NCI-H146 (cell line): Measurements from ENCODE around the gene NRAP.
"Not testable (repeated sequence)": the region's sequence is repeated elsewhere in the genome, so short reads cannot be mapped to it uniquely, and the experiment has no call there.

Source experiments
- DNase-seq: peaks from one replicate; lab custom pipeline; 2025; lab: John Stamatoyannopoulos, UW

The NRAP gene

DNA sequence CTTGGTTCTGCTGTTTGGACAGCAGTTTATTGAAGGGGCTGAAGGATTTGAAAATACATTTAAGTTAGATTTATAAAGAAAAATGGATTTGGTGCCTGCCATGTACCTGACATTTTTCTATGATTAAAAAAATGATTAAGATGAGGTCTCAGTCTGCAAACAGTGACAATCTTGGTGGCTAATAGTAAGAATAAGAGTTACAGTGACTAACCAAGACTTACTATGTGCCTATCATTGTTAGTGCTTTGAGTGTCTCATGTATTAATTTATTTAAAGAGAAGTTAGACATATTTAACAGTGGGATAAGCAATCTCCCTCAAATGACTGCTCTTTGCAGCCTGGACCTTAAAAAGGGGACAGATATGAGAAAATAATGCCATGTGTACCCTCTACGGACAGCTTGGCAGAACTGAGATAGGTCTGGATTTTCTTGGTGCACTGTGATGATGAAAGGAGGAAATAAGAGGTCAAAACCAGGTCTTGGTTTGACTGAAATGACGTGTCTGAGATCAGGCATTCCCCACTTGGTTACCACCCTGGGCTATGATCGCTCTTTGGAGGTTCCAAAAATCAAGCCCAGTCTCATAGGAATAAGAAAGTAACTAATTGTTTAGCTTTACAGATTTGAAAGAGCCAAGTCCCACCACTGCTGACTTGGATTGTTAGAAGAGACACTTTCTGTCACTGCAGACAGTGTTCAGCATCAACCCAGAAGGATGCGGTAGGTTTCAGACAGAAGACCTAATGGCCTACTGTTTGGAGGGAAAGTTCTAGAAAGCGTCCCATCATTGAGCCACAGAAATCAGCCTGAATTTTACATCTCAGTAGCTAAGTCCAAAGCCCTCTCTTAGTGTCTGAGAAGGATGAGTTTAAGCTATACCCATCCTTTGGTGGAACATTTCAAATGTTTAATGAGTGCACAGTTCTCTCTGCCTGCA, 18.0 kb upstream of the NRAP start:
- no peak for DNase-seq

DNA sequence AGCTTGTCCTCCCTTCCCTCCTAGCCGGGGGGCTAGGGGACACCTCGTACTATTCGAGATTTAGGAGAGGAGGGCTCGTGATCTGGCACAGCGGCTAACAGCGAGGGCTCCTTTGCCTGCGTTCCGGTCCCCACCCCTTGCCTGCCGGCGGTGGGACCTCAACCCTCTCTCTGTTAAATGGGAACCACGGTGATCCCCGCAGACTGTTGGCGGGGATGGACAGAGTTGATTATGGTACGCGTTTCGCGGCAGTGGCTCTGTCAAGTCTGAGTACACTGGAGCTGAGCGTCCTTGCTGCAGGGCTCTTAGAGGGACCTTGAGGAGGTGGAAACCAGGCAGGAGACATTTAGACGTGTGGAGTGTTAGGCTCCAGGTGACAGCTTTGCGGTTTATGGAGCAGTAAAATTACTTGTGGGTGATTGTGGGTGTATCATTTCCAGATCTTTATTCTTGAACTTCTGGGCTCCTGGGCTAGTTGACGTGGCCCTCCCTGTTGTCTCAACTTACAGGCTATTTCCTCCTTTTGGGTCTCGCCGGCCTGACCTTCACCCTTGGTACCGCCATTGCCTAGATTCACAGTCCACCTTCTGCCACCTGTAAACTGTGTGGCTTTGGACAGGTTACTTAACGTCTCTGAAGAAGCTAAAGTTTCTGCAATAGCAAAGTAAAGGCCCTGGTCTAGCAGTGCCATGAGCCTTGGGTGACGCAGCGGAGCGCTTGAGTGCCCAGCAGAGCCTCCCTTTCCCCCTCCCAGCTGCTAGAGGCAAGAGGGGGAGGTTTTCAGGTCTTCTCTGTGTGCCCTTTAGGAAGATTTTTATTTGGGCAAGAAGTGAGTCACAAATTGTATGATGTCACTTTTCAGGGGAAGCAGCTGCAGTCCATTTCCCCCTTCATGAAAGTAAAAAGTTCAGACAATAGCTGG, 16.6 kb upstream of the NRAP start:
- peak; percentile 49 for DNase-seq

- peak; percentile 88 for DNase-seq
These were observed 15.8 kb upstream of the NRAP start, which contains the start of gene CASP7 for GRCh38 chr10:113679463-113680189. Gene CASP7 (plus strand): TSS chr10:113679912. CDS start chr10:113697494, 17,582 bp downstream.

DNA sequence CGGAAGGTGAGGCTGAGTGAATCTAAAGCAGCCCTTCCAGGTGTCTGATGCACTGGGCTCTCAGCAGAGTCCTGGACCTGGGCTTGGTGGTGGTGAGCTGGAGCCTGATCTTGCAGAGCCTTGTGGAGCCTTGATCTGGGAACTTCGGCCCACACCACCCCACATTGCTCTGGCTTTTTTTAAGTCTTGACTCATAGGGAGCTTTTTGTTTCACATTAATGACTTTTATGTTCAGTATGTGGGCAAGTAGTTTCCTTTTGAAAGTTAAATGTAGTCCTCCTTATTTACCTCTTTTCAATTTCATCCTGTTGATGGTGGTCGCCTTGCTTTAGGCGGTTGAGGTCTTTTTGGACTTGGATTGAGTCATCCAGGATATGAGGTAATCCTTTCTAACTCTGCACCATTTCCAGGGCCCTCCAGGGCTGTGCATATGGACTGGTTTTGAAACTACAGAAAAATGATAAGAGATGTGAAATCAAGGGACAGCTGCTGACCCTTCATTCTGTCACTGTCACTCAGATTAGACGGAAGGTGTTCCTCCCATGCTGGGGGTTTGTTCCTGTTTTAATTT, 2.9 kb upstream of the NRAP start:
- DNase-seq = no peak

GRCh38 chr10:113665806-113666354, 2.0 kb upstream of the NRAP start:
- no peak for DNase-seq

DNA sequence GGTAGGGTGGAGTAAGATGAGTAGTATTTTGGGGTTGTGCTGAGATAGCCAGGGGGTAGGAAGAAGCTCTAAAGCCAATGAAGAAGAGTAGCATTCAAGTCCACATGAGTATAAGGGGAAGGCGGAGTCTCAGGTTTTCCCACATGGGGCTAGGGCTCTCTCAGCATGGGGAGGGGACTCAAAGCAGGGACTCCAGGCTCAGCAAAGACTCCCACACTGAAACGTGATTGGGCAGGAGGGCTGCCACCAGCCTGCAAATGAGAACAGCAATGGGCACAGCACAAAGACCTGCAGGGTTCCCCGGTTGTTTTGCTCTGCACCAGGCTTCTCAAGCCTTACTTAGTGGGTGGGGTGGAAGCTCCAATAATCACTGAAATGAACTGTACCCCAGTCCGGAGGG, 1.5 kb upstream of the NRAP start:
- DNase-seq = no peak

DNA sequence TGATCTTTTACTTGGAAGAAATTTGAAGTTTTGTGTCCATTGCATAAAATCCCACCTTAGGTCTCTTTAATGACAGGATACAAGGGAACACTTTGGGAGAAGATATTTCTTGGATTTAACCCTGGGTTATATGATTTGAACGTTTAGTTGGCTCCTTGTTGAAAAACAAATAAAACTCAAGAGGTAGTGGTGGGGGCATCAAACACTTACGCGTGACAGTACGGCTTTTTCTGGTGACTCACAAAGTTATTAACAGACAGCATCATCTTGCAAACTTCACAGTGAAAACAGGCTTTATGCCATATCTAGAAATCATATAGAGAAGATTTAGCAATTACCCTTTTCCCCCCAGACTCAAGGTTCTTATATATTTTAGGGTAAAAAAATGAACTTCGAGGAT, 699 bp downstream of the NRAP start:
- no peak for DNase-seq

DNA sequence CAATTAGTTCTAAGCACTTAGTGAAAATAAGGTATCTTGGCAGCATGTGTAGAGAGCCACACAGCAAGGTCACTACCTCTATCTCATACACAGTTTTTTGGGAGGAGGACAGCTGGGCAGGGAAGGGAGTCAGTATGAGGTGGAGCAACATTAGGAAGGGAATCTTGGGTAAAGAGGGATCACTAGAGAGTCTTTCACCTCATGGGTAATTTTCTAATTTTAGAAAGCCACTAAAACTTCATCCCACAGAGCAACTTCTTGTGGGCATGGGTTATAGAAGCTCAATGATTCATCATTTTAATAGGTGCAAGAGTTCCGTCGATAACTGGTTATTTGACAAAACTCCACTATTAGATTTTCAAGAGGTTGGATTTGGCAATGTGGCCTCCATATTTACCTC, 2.5 kb downstream of the NRAP start:
- no peak for DNase-seq

GRCh38 chr10:113657544-113657943, 6.3 kb downstream of the NRAP start:
- DNase-seq = peak; percentile 74

DNA sequence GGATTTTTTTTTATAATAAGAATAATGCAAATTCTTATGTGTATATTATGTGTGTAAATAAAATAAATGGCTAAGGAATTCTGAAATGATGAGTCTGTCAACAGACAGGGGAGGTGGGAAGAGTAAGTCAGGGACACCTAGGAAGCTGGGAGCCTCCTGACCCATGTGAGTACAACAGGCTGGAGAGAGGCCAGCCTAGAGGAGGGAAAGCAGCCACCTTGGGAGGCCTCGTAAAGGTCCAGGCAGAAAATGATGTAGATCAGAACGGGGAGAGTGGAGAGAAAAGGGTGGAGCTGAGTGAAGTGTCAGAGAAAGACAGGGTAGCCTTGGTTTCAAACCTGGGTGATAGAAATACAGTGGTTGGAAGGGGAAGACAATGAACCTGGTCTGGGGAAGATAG, 6.9 kb downstream of the NRAP start:
- DNase-seq = peak; percentile 24

- not testable (repeated sequence) for DNase-seq
These were observed 11.4 kb downstream of the NRAP start for GRCh38 chr10:113652456-113652855.

DNA sequence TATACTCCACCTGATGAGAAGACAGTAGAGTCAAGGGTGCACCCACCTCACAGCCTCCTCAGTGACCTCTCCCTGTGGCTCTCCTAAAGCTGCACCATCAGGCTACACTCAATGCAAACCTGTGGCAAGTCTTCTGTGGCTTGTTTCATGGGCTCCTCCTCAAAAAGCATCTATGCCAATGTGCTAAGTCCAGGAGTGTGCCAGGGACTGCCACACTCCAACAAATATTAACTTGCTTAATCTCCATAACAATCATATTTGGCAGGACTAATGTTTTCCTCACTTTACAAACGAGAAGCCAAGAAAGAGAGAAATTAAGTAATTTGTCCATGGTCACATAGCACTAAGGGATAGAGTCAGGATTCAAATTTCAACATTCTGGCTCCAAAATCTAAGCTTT, 11.9 kb downstream of the NRAP start:
- DNase-seq = no peak

DNA sequence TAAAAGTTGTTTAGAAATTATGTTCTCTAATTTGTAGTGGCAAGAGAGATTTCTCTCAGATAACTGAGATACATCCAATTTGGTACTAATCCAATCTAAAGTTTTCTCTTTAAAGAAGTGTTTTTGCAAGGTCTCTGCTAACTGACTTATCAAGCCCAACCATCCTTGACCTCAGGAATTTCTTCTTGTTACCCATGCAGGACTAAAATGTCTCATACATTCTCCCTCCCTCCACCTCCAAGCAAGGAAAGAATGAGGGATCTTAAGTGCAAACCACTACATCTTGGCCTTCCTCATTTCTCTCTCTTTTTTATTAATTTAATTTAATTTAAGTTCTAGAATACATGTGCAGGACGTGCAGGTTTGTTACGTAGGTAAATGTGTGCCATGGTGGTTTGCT, 12.8 kb downstream of the NRAP start:
- DNase-seq = no peak

DNA sequence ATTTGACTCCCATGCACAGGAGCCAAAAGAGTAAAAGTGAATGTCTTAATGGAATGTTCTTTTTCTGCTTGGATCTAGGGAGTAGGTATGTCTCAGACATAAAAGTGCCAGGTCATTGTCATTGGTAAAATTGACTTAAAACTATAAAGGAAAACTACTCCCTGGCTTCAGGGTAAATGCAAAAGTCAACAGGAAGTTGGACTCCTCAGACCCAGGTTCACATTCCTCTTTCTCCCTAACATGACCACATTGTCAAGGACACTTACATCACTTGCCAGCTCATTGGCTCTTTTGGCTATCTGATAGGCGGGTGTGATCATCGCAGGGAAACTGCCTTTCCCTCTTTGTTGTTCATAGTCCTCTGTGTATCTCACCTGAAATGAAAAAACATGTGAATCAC, 13.7 kb downstream of the NRAP start:
- no peak for DNase-seq

GRCh38 chr10:113648478-113648877, 15.4 kb downstream of the NRAP start:
- DNase-seq = no peak

- no peak for DNase-seq
These were observed 16.0 kb downstream of the NRAP start for GRCh38 chr10:113647812-113648211.

DNA sequence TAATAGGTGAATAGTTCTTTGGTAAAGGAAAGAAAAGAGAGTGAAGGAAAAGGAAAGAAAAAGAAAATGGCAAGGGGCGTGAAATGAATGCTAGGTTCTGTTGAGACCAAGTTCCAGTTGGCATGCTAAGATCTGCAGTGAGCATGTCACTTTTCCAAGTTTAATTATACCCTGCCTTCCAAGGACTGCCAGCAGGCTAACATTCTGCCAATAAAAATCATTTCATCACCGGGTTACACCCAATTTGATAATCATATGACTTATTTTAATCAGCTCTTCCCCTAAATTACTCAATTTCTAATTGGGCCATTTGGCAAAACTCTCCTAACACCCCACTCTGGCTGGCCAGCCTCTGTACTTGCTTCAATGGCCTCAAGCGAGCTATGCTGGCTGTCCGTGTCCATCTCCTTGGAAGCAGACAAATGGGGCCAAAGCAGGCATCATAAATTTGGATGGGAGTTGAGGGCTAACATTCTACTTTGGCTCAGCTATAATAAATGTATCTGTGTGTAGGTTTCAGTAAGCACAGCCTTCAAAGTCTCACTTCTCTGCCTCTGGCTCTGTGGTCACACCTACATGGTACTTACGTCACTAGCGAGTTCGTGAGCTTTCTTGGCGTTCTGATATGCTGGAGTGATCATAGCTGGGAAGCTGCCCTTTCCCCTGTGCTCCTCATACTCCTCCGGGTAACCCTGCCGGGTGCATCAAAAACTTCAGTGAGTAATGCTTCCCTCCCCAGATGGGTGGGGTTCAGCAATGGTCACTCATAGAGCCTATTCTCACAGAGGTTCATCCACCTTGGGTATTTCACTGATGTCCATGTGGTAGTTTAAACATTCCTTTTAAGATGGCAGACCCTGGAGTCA, 17.3 kb downstream of the NRAP start:
- DNase-seq = no peak

DNA sequence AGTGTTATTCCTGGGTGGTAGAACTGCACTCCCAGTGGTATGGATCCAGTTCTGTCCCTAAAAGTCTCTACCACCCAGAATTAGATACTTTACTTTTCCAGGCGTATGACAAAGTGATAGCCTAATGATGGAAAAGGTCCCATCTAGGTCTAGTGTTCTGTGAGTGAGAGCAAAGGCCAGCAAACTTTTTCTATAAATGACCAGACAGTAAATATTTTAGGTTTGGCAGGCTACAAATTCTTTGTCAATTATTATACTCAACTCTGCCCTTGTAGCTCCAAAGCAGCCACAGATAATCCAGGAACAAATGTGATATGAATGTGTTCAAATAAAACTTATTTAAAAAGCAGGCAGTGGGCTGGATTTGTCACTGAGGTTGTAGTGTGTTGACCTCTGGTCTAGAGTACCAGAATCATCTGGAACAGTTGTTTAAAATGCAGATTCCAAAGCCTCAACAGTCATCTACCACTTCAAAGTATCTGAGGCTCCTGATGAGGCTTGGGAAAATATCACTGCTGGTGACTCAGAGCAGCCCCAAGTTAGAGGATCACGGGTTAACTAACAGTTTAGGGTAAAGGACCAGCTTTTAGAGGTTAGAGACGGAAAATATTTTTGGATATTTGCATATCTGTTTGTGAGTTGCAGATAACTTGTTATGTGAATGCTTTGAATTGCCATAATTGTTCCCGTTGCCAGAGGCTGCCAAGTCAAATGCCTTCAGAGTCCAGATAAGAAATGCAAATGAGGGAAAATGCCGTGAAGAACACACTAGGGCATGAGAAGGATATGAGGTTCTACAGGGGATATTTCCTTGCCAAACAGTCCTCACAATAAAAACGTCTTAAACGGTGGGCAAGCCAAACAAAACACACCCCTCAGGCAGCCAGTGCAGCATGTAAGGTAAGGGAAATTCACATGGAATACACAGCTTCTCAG, 19.4 kb downstream of the NRAP start:
- DNase-seq = no peak

DNA sequence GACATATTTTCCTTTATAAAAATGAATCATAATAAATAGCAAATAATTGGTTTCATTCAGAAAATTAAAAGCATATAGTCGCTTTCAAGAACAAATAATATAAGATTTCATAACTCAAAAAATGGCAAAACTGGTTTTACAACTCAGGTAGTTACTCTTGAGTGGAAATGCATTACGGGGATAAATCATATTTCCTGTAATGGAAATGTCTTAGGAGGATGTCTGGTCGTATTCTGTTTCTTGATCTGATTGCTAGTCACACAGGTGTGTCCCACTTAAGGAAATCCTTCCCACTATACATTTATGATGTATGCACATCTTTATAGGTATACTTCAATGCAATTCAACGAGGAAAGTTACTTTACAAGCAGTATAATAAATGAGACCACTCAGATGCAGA, 20.7 kb downstream of the NRAP start:
- no peak for DNase-seq
